Measurements from ENCODE around the gene PEAK1. TPM values are rescaled to one million over a fixed set of nuclear protein-coding genes. Genes with fewer than 3 reads are reported as not detected.

The PEAK1 gene
- polyA plus RNA-seq, 2 of the 4 experiments (the other 2 are of a cell fraction), result 7.5 to 13.7 TPM

DNA sequence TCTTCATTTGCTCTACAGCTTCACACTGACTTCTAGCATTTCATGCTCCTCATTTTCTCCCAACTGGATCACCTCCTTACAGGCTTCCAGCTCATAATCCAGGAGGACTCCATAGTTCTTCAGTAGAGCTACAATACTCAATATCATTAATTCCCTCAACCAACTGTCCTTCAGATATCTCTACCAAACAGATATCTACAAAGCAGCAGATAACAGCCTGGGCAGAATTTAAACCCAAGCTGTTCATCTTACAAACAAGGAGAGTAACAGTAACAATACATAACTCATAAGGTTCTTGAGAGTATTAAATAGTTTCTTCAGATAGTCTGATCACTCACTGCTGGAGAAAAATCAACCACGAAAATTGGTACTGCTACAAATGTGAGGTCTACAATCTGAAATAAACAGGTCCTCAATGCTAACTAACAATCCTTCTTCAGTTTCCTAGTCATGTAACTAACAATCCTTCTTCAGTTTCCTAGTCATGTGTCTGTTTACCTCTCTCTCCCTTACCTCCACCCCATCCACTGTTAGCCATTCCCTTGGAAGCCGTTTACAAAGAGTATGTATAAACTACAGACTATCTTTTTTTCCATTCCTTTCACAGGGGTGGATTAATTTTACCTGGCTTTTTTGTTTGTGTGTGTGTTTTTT is 5.0 kb downstream of the PEAK1 start (continued):
- TF ChIP-seq, protein P1, sequence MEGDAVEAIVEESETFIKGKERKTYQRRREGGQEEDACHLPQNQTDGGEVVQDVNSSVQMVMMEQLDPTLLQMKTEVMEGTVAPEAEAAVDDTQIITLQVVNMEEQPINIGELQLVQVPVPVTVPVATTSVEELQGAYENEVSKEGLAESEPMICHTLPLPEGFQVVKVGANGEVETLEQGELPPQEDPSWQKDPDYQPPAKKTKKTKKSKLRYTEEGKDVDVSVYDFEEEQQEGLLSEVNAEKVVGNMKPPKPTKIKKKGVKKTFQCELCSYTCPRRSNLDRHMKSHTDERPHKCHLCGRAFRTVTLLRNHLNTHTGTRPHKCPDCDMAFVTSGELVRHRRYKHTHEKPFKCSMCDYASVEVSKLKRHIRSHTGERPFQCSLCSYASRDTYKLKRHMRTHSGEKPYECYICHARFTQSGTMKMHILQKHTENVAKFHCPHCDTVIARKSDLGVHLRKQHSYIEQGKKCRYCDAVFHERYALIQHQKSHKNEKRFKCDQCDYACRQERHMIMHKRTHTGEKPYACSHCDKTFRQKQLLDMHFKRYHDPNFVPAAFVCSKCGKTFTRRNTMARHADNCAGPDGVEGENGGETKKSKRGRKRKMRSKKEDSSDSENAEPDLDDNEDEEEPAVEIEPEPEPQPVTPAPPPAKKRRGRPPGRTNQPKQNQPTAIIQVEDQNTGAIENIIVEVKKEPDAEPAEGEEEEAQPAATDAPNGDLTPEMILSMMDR (IDR thresholded peaks at IDR 0.05), result no peak
- no peak for TF ChIP-seq ZC3H11A (IDR thresholded peaks at IDR 0.05)
- no peak for TF ChIP-seq RARB (CRISPR knock-in tag; IDR thresholded peaks at IDR 0.05)

DNA sequence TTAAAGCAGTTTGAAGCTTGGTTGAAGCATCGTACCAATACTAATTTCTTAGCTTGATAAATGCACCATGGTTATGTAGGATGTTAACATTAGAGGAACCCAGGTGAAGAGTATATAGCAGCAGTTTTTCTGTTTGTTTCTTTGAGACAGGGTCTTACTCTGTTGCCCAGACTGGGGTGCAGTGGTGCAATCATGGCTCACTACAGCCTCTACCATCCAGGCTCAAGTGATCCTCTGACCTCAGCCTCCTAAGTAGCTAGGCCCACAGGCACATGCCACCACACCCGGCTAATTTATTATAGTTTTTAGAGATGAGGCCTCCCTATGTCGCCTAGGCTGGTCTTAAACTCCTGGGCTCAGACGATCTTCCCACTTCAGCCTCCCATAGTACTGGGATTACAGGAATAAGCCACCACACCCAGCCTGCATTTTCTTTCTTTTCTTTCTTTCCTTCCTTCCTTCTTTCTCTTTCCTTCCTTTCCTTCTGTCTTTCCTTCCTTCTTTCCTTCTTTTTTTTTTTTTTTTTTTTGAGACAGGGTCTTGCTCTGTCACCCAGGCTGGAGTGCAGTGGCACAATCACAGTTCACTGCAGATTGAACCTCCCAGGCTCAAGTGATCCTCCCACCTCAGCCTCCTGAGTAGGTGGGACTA is 6.1 kb downstream of the PEAK1 start:
- H3K4me1 ChIP-seq, result peaks cover 18% of the 10 kb centered on the region
- FAIRE-seq, result no peak
- ATAC-seq, result no peak
- CTCF ChIA-PET, result interaction anchor here (1.4 kb wide), 1 partner anchor 227 kb away, joined by 3 read pairs; no protein-coding TSS in a partner anchor
- H3K4me3 ChIP-seq, result no peak overlapping the region
- H3K9me3 ChIP-seq, result no peaks in the 10 kb centered on the region
- TF ChIP-seq FOSB (CRISPR knock-in tag; IDR thresholded peaks at IDR 0.05) (no peak), FOXS1 (CRISPR knock-in tag; IDR thresholded peaks at IDR 0.05) (no peak), KDM5A (IDR thresholded peaks at IDR 0.05) (no peak), POLR2AphosphoS2 (conservative IDR thresholded peaks at IDR 0.05; ENCODE audit: low read length) (no peak), SMC3 (IDR thresholded peaks at IDR 0.05) (no peak), HOXB13 (CRISPR knock-in tag; IDR thresholded peaks at IDR 0.05; ENCODE audit: low read depth) (no peak), HOXB5 (CRISPR knock-in tag; IDR thresholded peaks at IDR 0.05) (no peak), JUNB (IDR thresholded peaks at IDR 0.05) (no peak), GATA3 (IDR thresholded peaks at IDR 0.05; ENCODE audit: borderline replicate concordance) (no peak), NFE2L2 (conservative IDR thresholded peaks at IDR 0.05; ENCODE audit: low read length) (no peak), HEYL (CRISPR knock-in tag; IDR thresholded peaks at IDR 0.05) (no peak), CHD4 (IDR thresholded peaks at IDR 0.05; ENCODE audit: borderline replicate concordance) (no peak), EP300 (IDR thresholded peaks at IDR 0.05) (no peak), MYC (IDR thresholded peaks at IDR 0.05; ENCODE audit: borderline replicate concordance, low read length) (no peak), EHF (CRISPR knock-in tag; IDR thresholded peaks at IDR 0.05) (no peak), ESRRA (IDR thresholded peaks at IDR 0.05; ENCODE audit: borderline replicate concordance, low read length) (no peak)
- TF ChIP-seq, protein P2, sequence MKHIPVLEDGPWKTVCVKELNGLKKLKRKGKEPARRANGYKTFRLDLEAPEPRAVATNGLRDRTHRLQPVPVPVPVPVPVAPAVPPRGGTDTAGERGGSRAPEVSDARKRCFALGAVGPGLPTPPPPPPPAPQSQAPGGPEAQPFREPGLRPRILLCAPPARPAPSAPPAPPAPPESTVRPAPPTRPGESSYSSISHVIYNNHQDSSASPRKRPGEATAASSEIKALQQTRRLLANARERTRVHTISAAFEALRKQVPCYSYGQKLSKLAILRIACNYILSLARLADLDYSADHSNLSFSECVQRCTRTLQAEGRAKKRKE (CRISPR knock-in tag; IDR thresholded peaks at IDR 0.05; ENCODE audit: low read depth), result no peak
- TF ChIP-seq, protein P3, sequence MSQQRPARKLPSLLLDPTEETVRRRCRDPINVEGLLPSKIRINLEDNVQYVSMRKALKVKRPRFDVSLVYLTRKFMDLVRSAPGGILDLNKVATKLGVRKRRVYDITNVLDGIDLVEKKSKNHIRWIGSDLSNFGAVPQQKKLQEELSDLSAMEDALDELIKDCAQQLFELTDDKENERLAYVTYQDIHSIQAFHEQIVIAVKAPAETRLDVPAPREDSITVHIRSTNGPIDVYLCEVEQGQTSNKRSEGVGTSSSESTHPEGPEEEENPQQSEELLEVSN (IDR thresholded peaks at IDR 0.05; ENCODE audit: borderline replicate concordance, low read depth), result no peak
- TF ChIP-seq, protein P4, sequence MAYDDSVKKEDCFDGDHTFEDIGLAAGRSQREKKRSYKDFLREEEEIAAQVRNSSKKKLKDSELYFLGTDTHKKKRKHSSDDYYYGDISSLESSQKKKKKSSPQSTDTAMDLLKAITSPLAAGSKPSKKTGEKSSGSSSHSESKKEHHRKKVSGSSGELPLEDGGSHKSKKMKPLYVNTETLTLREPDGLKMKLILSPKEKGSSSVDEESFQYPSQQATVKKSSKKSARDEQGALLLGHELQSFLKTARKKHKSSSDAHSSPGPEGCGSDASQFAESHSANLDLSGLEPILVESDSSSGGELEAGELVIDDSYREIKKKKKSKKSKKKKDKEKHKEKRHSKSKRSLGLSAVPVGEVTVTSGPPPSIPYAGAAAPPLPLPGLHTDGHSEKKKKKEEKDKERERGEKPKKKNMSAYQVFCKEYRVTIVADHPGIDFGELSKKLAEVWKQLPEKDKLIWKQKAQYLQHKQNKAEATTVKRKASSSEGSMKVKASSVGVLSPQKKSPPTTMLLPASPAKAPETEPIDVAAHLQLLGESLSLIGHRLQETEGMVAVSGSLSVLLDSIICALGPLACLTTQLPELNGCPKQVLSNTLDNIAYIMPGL (CRISPR knock-in tag; IDR thresholded peaks at IDR 0.05; ENCODE audit: borderline replicate concordance), result no peak
- TF ChIP-seq, protein P1 (IDR thresholded peaks at IDR 0.05), result no peak
- H3K4me2 ChIP-seq, result no peak overlapping the region
- WGBS (ENCODE audit: missing lambda C conversion rate), result 89% methylated on average over 4 of the region's 4 CpGs
- no peak overlapping the region for H3K27ac ChIP-seq
- DNase-seq (ENCODE audit: low read depth in 1 of 2, low spot score in 1 of 2), result no peak
- POLR2A ChIA-PET, result no interaction called here

Measured in A549 (cell line).